ENCODE results near the gene VEZT.
"Not testable (repeated sequence)": the region's sequence is repeated elsewhere in the genome, so short reads cannot be mapped to it uniquely, and the experiment has no call there.

Gene VEZT

DNA sequence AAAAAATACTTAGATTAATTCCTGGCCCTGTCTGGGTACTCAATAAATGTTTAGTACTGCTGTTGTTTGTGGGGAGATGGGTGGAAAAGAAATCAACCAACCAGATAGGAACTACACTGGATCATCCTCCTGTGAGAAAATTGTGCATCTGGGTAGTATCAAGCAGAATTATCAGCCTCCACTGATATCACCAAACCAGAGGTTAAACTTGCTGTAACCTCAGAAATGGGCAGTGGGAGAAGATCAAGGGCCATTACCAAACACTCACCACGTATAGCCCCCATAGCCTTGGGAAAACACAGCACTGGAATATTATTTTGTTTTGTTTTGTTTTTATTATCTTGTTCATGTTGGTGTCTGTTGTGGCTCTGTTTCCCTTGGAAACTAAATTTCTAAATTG is 19.7 kb downstream of the VEZT start:
- CTCF ChIA-PET = no interaction called here
- no peak for TF ChIP-seq ZNF384 (IDR thresholded peaks at IDR 0.05)
- no peak for TF ChIP-seq NFRKB (IDR thresholded peaks at IDR 0.05)
- TF ChIP-seq SP1 (IDR thresholded peaks at IDR 0.05) = no peak
- no peak for TF ChIP-seq CTBP1 (IDR thresholded peaks at IDR 0.05; ENCODE audit: borderline replicate concordance)
- TF ChIP-seq, protein P1, sequence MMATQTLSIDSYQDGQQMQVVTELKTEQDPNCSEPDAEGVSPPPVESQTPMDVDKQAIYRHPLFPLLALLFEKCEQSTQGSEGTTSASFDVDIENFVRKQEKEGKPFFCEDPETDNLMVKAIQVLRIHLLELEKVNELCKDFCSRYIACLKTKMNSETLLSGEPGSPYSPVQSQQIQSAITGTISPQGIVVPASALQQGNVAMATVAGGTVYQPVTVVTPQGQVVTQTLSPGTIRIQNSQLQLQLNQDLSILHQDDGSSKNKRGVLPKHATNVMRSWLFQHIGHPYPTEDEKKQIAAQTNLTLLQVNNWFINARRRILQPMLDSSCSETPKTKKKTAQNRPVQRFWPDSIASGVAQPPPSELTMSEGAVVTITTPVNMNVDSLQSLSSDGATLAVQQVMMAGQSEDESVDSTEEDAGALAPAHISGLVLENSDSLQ (IDR thresholded peaks at IDR 0.05) = no peak
- no peak for TF ChIP-seq FOXA1 (IDR thresholded peaks at IDR 0.05)
- no peak for TF ChIP-seq BHLHE40 (IDR thresholded peaks at IDR 0.05; ENCODE audit: borderline replicate concordance)
- TF ChIP-seq SUZ12 (IDR thresholded peaks at IDR 0.05) = no peak
- TF ChIP-seq ELF4 (IDR thresholded peaks at IDR 0.05) = no peak
- TF ChIP-seq ARNT (IDR thresholded peaks at IDR 0.05) = no peak
- TF ChIP-seq FOXK2 (IDR thresholded peaks at IDR 0.05) = no peak
- no peak for TF ChIP-seq FOXM1 (IDR thresholded peaks at IDR 0.05; ENCODE audit: borderline replicate concordance)
- no peak for TF ChIP-seq L3MBTL2 (conservative IDR thresholded peaks at IDR 0.05)
- TF ChIP-seq LEF1 (IDR thresholded peaks at IDR 0.05; ENCODE audit: borderline replicate concordance) = no peak
- no peak for TF ChIP-seq TARDBP (IDR thresholded peaks at IDR 0.05)
- no peak for TF ChIP-seq HDGF (IDR thresholded peaks at IDR 0.05; ENCODE audit: borderline replicate concordance)
- POLR2A ChIA-PET = no interaction called here

DNA sequence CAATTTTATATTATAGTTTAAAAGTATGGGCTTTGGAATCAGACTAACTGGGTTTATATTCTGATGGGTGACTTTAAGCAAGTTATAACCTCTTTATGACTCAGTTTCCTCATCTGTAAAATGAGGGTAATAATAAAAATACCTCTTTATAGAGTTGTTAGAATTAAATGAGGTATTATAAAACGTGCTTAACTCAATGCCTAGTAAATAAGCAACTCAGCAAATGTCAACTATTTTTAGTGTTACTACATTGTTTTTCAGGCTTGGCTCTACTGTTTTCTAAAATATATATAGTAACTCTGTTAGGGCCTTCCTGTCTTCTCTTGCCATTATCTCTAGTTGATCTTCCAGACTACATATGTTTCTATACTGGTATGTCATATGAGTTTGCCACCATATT is 20.5 kb downstream of the VEZT start:
- no peak for TF ChIP-seq L3MBTL2 (conservative IDR thresholded peaks at IDR 0.05)
- TF ChIP-seq SP1 (IDR thresholded peaks at IDR 0.05) = no peak
- no peak for TF ChIP-seq FOXA1 (IDR thresholded peaks at IDR 0.05)
- no peak for TF ChIP-seq BHLHE40 (IDR thresholded peaks at IDR 0.05; ENCODE audit: borderline replicate concordance)
- TF ChIP-seq ELF4 (IDR thresholded peaks at IDR 0.05) = no peak
- POLR2A ChIA-PET = no interaction called here
- no peak for DNase-seq (ENCODE audit: extremely low spot score)
- CTCF ChIA-PET = no interaction called here

More for the DNA sequence above, 19.7 kb downstream of the VEZT start:
- DNase-seq (ENCODE audit: extremely low spot score) = no peak

DNA sequence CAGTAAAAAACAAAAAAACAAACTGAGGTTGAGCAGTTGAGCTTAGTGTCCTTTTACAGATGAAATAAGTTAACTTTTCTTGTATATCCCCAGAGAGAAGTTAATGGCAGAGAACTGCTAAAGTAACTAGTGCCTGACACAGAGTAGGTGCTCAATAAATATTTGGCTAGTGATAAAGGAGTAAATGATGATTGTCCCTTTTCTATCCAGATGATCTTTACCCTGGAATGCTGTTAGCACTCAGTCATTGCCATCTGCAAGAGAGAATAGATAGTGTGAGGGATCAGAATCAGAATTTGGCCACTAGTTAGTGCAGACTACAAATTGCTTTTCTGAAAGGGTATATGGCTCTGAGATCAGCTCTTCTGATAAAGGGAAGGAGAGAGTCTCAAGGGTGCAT is 21.6 kb downstream of the VEZT start:
- DNase-seq (ENCODE audit: extremely low spot score) = no peak
- TF ChIP-seq SP1 (IDR thresholded peaks at IDR 0.05) = no peak
- TF ChIP-seq ARNT (IDR thresholded peaks at IDR 0.05) = no peak
- no peak for TF ChIP-seq SUZ12 (IDR thresholded peaks at IDR 0.05)
- TF ChIP-seq ELF4 (IDR thresholded peaks at IDR 0.05) = no peak
- TF ChIP-seq NFRKB (IDR thresholded peaks at IDR 0.05) = no peak
- TF ChIP-seq ZNF384 (IDR thresholded peaks at IDR 0.05) = no peak
- no peak for TF ChIP-seq BHLHE40 (IDR thresholded peaks at IDR 0.05; ENCODE audit: borderline replicate concordance)
- TF ChIP-seq FOXM1 (IDR thresholded peaks at IDR 0.05; ENCODE audit: borderline replicate concordance) = no peak
- TF ChIP-seq FOXA1 (IDR thresholded peaks at IDR 0.05) = no peak
- no peak for TF ChIP-seq TARDBP (IDR thresholded peaks at IDR 0.05)
- TF ChIP-seq LEF1 (IDR thresholded peaks at IDR 0.05; ENCODE audit: borderline replicate concordance) = no peak
- TF ChIP-seq HDGF (IDR thresholded peaks at IDR 0.05; ENCODE audit: borderline replicate concordance) = no peak
- no peak for TF ChIP-seq L3MBTL2 (conservative IDR thresholded peaks at IDR 0.05)
- TF ChIP-seq FOXK2 (IDR thresholded peaks at IDR 0.05) = no peak
- TF ChIP-seq, protein P1 (IDR thresholded peaks at IDR 0.05) = no peak
- TF ChIP-seq CTBP1 (IDR thresholded peaks at IDR 0.05; ENCODE audit: borderline replicate concordance) = no peak
- ChIA-PET CTCF (no interaction called here), POLR2A (no interaction called here)

DNA sequence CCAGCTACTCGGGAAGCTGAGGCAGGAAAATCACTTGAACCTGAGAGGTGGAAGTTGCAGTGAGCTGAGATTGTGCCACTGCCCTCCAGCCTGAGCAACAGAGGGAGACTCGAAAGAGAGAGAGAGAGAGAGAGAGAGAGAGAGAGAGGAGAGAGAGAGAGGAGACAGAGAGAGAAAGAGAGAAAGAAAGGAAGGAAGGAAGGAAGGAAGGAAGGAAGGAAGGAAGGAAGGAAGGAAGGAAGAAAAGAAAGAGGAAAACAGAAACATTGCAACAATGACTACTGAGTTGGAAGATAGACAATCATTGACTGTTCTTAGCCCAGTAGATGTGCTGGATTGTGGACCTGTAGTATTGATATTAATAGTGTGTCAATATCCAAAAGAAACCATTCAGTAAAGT is 22.2 kb downstream of the VEZT start:
- POLR2A ChIA-PET; DNase-seq (ENCODE audit: extremely low spot score); CTCF ChIA-PET: not testable (repeated sequence)

DNA sequence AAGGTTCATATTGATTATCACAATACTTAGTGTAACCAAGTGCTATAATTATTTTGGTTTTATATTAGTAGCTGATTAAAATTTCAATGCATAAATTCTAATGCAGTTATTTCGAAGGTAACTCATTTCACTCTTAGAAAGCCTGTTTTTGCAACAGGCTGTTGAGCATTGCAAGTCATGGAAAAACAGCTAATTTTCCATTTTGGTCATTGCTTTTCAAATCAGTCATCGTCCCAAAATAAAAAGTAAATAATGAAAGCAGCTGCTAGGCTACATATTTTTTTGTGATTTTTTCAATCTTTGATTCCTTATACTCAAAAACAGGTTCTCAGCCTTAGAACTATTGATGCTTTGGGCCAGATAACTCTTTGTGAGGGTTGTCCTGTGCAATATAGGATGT is 22.9 kb downstream of the VEZT start:
- TF ChIP-seq TARDBP (IDR thresholded peaks at IDR 0.05) = no peak
- no peak for TF ChIP-seq HDGF (IDR thresholded peaks at IDR 0.05; ENCODE audit: borderline replicate concordance)
- TF ChIP-seq LEF1 (IDR thresholded peaks at IDR 0.05; ENCODE audit: borderline replicate concordance) = no peak
- TF ChIP-seq L3MBTL2 (conservative IDR thresholded peaks at IDR 0.05) = no peak
- no peak for TF ChIP-seq ELF4 (IDR thresholded peaks at IDR 0.05)
- no peak for TF ChIP-seq ZNF384 (IDR thresholded peaks at IDR 0.05)
- TF ChIP-seq FOXA1 (IDR thresholded peaks at IDR 0.05) = no peak
- TF ChIP-seq SP1 (IDR thresholded peaks at IDR 0.05) = no peak
- no peak for TF ChIP-seq FOXK2 (IDR thresholded peaks at IDR 0.05)
- TF ChIP-seq, protein P1 (IDR thresholded peaks at IDR 0.05) = no peak
- ChIA-PET CTCF (no interaction called here), POLR2A (no interaction called here)
- no peak for DNase-seq (ENCODE audit: extremely low spot score)

DNA sequence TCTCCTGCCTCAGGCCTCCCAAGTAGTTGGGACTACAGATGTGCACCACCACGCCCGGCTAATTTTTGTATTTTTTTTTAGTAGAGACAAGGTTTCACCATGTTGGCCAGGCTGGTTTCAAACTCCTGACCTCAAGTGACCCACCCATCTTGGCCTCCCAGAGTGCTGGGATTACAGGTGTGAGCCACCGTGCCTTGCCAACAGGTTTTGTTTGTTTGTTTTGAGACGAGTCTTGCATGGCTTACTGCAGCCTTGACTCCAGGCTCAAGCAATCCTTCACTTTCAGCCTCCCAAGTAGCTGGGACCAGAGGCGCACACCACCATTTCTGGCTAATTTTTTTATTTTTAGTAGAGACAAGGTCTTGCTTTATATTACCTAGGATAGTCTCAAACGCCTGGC is 23.5 kb downstream of the VEZT start:
- DNase-seq (ENCODE audit: extremely low spot score); POLR2A ChIA-PET; CTCF ChIA-PET: not testable (repeated sequence)

DNA sequence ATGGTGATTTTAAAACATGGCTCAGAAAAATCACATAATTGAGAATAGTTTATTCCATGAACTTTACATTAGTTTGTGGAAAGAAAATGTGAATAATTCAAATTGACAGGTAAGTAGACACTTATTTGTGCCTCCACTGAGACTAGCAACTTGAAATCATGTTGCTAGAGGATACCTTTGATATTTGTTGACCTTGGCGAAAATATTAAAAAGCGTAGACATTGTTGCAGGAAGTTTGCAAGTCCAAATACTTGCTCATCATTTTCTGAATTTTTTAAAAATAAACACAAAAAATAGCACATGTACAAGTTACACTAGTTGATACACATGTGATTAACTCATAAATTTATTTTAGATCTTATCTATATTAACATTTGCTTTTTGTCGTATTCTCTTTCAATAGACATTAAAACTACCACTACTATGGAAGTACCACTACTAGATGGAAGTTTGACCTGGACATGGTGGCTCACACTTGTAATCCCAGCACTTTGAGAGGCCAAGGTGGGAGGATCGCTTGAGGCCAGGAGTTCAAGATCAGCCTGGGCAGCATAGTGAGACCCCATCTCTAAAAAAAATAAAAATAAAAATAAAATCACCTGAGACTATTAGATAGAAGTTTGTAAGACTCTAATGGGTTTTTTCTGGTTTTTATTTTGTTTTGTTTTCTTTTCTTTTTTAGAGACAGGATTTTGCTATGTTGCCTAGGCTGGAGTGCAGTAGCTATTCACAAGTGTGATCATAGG is 24.3 kb downstream of the VEZT start:
- ChIA-PET POLR2A (no interaction called here), CTCF (no interaction called here)

More for the DNA sequence above, 24.3 kb downstream of the VEZT start:
- no peak for TF ChIP-seq TARDBP (IDR thresholded peaks at IDR 0.05)
- TF ChIP-seq FOXM1 (IDR thresholded peaks at IDR 0.05; ENCODE audit: borderline replicate concordance) = no peak
- TF ChIP-seq L3MBTL2 (conservative IDR thresholded peaks at IDR 0.05) = no peak
- TF ChIP-seq NFRKB (IDR thresholded peaks at IDR 0.05) = no peak
- no peak for TF ChIP-seq SP1 (IDR thresholded peaks at IDR 0.05)
- no peak for TF ChIP-seq CTBP1 (IDR thresholded peaks at IDR 0.05; ENCODE audit: borderline replicate concordance)
- TF ChIP-seq HDGF (IDR thresholded peaks at IDR 0.05; ENCODE audit: borderline replicate concordance) = no peak
- TF ChIP-seq FOXK2 (IDR thresholded peaks at IDR 0.05) = no peak
- TF ChIP-seq FOXA1 (IDR thresholded peaks at IDR 0.05) = no peak
- no peak for TF ChIP-seq ZNF384 (IDR thresholded peaks at IDR 0.05)
- no peak for TF ChIP-seq ELF4 (IDR thresholded peaks at IDR 0.05)
- no peak for TF ChIP-seq SUZ12 (IDR thresholded peaks at IDR 0.05)
- TF ChIP-seq, protein P1 (IDR thresholded peaks at IDR 0.05) = no peak
- DNase-seq (ENCODE audit: extremely low spot score) = no peak
